GM12872 (cell line): Measurements from ENCODE around the gene FLRT1.

ENCODE experiments used
- TF ChIP-seq, protein P1 (sequence below): IDR thresholded peaks from 3 replicates; pipeline ENCODE4 v1.5.1; 2011; ENCODE audit warnings: low read depth, mild to moderate bottlenecking, low read length, moderate library complexity; ENCODE audit not compliant: insufficient read depth

The FLRT1 gene

DNA sequence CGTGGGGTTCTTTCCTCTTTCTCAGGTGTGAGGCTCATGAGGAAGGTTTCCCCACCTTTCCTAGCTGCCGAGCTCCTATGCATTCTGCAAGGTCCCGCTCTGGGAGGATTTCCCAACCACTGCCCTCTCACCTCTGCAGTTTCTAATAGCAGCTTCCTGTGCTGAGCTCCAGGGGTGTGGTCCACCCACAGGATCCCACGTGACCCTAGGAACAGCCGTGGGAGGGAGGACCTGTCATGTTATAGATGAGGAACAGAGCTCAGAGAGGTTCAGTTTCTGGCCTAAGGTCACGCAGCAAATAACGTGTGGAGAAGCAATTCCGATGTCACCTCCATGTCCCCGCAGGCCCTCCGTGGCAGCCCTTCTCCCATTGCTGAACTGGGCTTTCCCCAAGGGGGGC lies 38.5 kb downstream of the FLRT1 start:
- TF ChIP-seq, protein P1, sequence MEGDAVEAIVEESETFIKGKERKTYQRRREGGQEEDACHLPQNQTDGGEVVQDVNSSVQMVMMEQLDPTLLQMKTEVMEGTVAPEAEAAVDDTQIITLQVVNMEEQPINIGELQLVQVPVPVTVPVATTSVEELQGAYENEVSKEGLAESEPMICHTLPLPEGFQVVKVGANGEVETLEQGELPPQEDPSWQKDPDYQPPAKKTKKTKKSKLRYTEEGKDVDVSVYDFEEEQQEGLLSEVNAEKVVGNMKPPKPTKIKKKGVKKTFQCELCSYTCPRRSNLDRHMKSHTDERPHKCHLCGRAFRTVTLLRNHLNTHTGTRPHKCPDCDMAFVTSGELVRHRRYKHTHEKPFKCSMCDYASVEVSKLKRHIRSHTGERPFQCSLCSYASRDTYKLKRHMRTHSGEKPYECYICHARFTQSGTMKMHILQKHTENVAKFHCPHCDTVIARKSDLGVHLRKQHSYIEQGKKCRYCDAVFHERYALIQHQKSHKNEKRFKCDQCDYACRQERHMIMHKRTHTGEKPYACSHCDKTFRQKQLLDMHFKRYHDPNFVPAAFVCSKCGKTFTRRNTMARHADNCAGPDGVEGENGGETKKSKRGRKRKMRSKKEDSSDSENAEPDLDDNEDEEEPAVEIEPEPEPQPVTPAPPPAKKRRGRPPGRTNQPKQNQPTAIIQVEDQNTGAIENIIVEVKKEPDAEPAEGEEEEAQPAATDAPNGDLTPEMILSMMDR = no peak

DNA sequence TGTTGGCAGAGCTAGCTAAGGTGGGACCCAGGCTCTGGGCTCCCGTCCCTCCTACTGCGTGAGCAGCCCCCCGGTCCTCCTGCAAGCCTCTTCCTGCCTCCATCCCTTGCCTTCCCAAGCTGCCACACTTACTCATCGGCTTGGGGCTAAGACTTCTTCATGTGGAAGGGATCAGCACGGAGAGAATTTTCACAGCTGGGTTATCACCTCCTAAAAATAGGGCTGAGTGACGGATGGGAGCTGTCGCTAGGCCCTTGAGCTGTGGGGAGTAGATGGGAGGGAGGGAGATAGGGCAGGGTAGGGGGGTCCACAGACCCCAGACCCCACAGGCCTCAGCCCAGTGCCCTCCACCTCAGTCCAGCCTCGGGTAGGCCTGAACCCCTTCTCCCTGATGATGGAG lies 41.0 kb downstream of the FLRT1 start:
- TF ChIP-seq, protein P1 = no peak

DNA sequence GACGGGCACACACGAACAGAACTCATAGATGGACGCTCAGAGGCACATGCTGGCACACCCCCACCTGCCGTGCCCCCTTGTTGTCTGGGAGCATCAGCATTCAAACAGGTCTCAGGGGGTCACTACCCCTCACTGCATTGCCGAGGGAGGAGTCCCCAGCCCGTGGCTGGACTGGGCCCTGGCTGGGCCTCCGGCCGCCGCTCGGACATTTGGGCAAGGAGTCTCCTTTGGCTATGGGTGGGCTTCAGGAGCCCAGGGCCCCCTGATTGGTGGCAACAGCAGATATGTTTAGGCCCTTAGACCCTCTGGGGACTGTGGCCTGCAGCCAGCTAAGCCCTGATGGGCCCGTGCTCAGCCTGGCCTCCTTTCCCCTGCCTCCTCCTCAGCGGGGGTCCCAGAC lies 41.9 kb downstream of the FLRT1 start:
- TF ChIP-seq, protein P1 = no peak

DNA sequence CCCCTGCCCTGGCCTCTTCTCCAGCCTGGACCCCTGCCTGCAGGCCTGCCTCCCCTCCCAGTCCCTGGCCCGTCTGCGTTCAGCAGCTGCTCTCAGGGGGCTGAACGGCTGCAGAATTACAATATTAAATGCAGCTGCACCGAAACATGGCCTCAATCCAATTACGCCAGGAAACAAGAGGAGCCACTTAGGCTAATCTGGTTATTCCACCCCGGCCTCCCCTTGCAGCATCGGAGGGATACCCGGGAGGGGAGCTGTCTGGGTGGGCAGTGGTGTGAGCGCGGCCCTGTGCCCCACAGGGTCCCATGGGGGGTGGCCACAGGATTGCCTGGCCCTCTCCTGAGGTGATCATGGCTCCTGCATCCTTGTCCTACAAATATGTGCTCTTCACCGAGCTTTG lies 42.6 kb downstream of the FLRT1 start:
- TF ChIP-seq, protein P1 = no peak

DNA sequence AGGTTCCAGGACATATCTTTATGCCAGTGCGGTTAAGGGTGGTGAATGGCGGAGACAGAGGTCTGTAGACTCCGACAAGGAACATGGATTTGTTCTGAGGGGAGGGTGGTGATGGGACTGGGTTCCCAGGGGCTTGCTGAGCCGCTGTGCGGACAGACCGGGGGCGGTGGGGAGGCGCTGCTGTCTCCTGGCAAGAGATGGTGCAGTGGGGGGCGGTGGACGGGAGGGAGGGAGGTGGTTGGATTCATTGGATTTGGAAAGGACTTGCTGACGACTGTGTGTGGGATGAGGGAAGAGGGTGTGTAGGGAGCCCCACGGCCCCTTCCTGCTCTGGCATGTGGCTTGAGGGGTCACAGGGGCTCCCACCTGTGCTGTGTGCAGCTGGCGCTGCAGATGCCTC lies 43.2 kb downstream of the FLRT1 start:
- TF ChIP-seq, protein P1 = no peak

DNA sequence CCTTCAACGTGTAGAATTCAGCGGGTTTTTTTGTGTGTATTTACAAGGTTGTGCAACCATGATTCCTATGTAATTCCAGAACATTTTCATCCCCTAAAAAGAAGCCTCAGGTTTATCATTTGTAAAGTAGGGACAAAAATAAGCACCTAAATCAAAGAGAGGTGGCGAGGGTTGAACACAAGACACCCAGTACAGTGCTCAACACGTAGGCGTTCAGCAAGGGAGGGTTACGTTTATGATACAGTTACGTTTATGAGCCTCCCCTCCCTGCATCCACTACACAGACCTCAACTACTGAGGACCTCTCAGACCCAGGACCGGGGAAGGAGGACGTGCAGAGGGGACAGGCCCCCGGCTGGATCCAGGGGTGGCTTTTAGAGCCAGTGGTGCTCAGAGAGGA lies 44.7 kb downstream of the FLRT1 start:
- TF ChIP-seq, protein P1 = no peak

DNA sequence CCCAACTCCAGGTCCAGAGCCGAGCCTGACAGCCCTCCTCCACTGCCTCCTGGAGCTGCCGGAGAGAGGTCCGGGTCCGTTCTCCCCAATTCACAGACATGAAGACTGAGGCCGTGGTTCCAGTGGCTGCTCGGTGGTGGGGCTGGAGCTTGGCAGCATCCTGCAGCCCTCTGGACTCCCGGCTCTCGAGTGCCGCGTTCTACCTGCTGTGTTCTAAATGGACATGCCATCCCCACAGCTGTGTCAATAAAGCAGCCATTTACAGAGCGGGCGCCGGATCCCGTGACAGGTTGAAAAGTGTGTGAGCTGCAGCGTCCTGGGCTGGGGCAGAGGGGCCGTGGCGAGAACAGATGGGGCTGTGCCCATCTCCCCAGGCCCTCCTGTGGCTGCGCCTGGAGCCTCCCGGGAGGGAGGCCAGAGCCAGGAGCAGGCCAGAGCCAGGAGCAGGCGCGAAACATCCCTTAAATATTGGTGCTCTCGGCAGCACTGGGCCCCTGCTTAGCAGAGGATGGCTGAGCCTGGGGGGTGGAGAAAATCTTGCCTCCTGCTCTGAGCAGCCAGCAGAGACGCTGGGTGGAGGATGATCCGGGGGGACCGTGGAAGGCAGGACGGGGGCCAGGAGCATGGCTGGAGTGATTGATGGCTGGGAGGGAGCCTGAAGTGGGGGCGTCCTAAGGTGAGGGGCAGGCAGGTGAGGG lies 46.2 kb downstream of the FLRT1 start:
- TF ChIP-seq, protein P1 = no peak
